ENCODE results near the gene NAP1L1. TPM values are rescaled to one million over a fixed set of nuclear protein-coding genes. Genes with fewer than 3 reads are reported as not detected.
A peak's percentile ranks its signal among the peaks of the same experiment; 100 is the strongest.

NAP1L1 gene
- total and polyA plus RNA-seq, 10 donors, result 353 to 533 (median 404) TPM

GRCh38 chr12:76023069-76023690 lies 61.3 kb downstream of the NAP1L1 start:
- intact Hi-C loops (cut with DNase I; ENCODE audit: low total_unique reads), result no loop called here
- Histone ChIP-seq H3K4me1 (peaks cover 0 to 41% (median 28%) of the 10 kb centered on the region in 6 donors), H3K27ac (peak overlapping the region in 1 of 8 donors; percentile 39), H3K27me3 (replicated peaks in 1 of 7) (peaks cover 0 to 8% (median 0%) of the 10 kb centered on the region in 7 donors), H3K9me3 (no peaks in the 10 kb centered on the region), H3K4me3 (no peak overlapping the region), H3K36me3 (no peaks in the 10 kb centered on the region)
- TF ChIP-seq POLR2A (IDR thresholded peaks at IDR 0.05) (no peak), POLR2AphosphoS5 (IDR thresholded peaks at IDR 0.05) (no peak), CTCF (IDR thresholded peaks at IDR 0.05 in 8 of 11, conservative IDR thresholded peaks at IDR 0.05 in 3 of 11) (no peak)
- no peak for DNase-seq
- 91 to 100% (median 98%) methylated on average over 2 of the region's 2 CpGs for WGBS, 5 donors

GRCh38 chr12:76022506-76022905 lies 62.0 kb downstream of the NAP1L1 start:
- intact Hi-C loops (cut with DNase I; ENCODE audit: low total_unique reads), result no loop called here
- no peak for TF ChIP-seq POLR2A (IDR thresholded peaks at IDR 0.05)
- TF ChIP-seq CTCF (IDR thresholded peaks at IDR 0.05 in 8 of 11, conservative IDR thresholded peaks at IDR 0.05 in 3 of 11), result no peak
- no peak for TF ChIP-seq POLR2AphosphoS5 (IDR thresholded peaks at IDR 0.05)
- H3K36me3 ChIP-seq, result no peaks in the 10 kb centered on the region
- H3K4me3 ChIP-seq, result no peak overlapping the region
- no peaks in the 10 kb centered on the region for H3K9me3 ChIP-seq
- 91 to 96% (median 93%) methylated on average over 3 of the region's 3 CpGs for WGBS, 5 donors
- no peak for DNase-seq
- peaks cover 0 to 43% (median 25%) of the 10 kb centered on the region in 6 donors for H3K4me1 ChIP-seq
- H3K27ac ChIP-seq, result peak overlapping the region in 1 of 8 donors; percentile 84
- peaks cover 0 to 3% (median 0%) of the 10 kb centered on the region in 7 donors for H3K27me3 ChIP-seq (replicated peaks in 1 of 7)

- Histone ChIP-seq H3K4me1 (peaks cover 0 to 32% (median 18%) of the 10 kb centered on the region in 6 donors), H3K27me3 (replicated peaks in 1 of 7) (no peaks in the 10 kb centered on the region), H3K9me3 (no peaks in the 10 kb centered on the region), H3K36me3 (no peaks in the 10 kb centered on the region), H3K27ac (peak overlapping the region; percentile 54 to 84 (median 74)), H3K4me3 (peak overlapping the region in 1 of 8 donors; percentile 8)
- no peak for DNase-seq
- WGBS, 5 donors, result 37 to 55% (median 49%) methylated on average over 15 of the region's 15 CpGs
- TF ChIP-seq POLR2AphosphoS5 (IDR thresholded peaks at IDR 0.05) (peak in 1 of 3 donors; percentile 13), CTCF (IDR thresholded peaks at IDR 0.05 in 8 of 11, conservative IDR thresholded peaks at IDR 0.05 in 3 of 11) (no peak)
- intact Hi-C loops (cut with DNase I; ENCODE audit: low total_unique reads), result no loop called here
Measured at GRCh38 chr12:76020731-76021672, 63.5 kb downstream of the NAP1L1 start.

- Histone ChIP-seq H3K4me1 (peaks cover 0 to 32% (median 18%) of the 10 kb centered on the region in 6 donors), H3K9me3 (no peaks in the 10 kb centered on the region), H3K36me3 (no peaks in the 10 kb centered on the region), H3K27me3 (replicated peaks in 1 of 7) (no peaks in the 10 kb centered on the region), H3K27ac (peak overlapping the region; percentile 54 to 84 (median 74)), H3K4me3 (peak overlapping the region in 1 of 8 donors; percentile 8)
- intact Hi-C loops (cut with DNase I; ENCODE audit: low total_unique reads), result no loop called here
- peak; percentile 78 for DNase-seq
- 30 to 50% (median 38%) methylated on average over 5 of the region's 5 CpGs for WGBS, 5 donors
- TF ChIP-seq POLR2AphosphoS5 (IDR thresholded peaks at IDR 0.05), result peak in 1 of 3 donors; percentile 58
- no peak for TF ChIP-seq POLR2A (IDR thresholded peaks at IDR 0.05)
Measured at GRCh38 chr12:76020281-76020680, 64.2 kb downstream of the NAP1L1 start.
